Esophagus squamous epithelium (tissue), 4 donors: ENCODE results near the gene EPB41L5.

Experiments used
- POLR2A ChIP-seq, 4 donors: fragments of 450-650 bp; IDR thresholded peaks; one replicate each; pipeline ENCODE4 v1.6.1; 2017; ENCODE audit warnings: antibody characterized with exemption in 4 of 4, mild to moderate bottlenecking in 4 of 4, moderate library complexity in 3 of 4
- TF ChIP-seq, protein P1 (sequence below), 6 experiments: fragments of 450-650 bp in 4 of 6; fragments of 200-600 bp in 2 of 6; sonication (generic) in 2 of 6; IDR thresholded peaks; one replicate each; pipeline ENCODE4 v1.5.1; 2016 to 2019; ENCODE audit warnings: antibody characterized with exemption in 6 of 6, mild to moderate bottlenecking in 4 of 6, moderate library complexity in 4 of 6

DNA sequence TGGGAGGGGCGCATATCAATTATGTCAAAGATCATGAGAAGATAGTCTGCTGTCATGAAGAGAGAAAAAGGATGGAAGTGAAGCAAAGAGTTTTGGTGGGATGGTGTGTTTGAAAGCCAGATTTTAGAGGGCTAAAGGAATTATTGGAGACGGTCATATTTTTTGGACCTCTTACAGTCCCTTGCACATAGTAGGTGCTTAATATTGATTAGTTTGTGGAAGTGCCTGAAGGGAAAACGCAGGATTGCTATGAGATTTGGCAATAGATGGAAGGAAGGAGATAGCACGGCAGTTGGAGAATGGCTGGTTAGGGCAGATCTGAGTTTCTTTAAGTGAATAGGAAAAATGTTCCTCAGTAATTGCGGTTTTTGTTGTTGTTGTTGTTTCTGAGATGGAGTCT lies 15.9 kb downstream of the EPB41L5 start:
- TF ChIP-seq, protein P1, sequence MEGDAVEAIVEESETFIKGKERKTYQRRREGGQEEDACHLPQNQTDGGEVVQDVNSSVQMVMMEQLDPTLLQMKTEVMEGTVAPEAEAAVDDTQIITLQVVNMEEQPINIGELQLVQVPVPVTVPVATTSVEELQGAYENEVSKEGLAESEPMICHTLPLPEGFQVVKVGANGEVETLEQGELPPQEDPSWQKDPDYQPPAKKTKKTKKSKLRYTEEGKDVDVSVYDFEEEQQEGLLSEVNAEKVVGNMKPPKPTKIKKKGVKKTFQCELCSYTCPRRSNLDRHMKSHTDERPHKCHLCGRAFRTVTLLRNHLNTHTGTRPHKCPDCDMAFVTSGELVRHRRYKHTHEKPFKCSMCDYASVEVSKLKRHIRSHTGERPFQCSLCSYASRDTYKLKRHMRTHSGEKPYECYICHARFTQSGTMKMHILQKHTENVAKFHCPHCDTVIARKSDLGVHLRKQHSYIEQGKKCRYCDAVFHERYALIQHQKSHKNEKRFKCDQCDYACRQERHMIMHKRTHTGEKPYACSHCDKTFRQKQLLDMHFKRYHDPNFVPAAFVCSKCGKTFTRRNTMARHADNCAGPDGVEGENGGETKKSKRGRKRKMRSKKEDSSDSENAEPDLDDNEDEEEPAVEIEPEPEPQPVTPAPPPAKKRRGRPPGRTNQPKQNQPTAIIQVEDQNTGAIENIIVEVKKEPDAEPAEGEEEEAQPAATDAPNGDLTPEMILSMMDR (IDR thresholded peaks at IDR 0.05): no peak
- TF ChIP-seq POLR2A (IDR thresholded peaks at IDR 0.05): no peak
